DND-41 (cell line): ENCODE results near the gene NFE2L1.

Experiments
- ATAC-seq: fragments of 200-7000 bp; cut with Tn5 transposase; 3 replicates; pipeline ENCODE4 v1.9.1; 2021; ENCODE audit warnings: low read depth; ENCODE audit not compliant: insufficient read depth
- DNase-seq: peaks from one replicate; pipeline ENCODE4 v3.0.0-alpha.2; 2020
- H2AFZ ChIP-seq: 2 replicates; pipeline ENCODE4 v1.6.0; 2012; ENCODE audit warnings: low read depth, low read length
- H3K27ac ChIP-seq: 2 replicates; pipeline ENCODE4 v1.5.1; 2012; ENCODE audit warnings: low read length, inconsistent platforms
- H3K27me3 ChIP-seq: fragments of 200-600 bp; sonication (generic); 2 replicates; pipeline ENCODE4 v1.6.0; 2012; ENCODE audit warnings: low read length, mild to moderate bottlenecking, inconsistent platforms; ENCODE audit not compliant: insufficient read depth, poor library complexity
- H3K36me3 ChIP-seq: 2 replicates; pipeline ENCODE4 v1.5.1; 2012; ENCODE audit warnings: low read length, inconsistent platforms; ENCODE audit not compliant: insufficient read depth
- H3K4me1 ChIP-seq: 2 replicates; pipeline ENCODE4 v1.5.1; 2012; ENCODE audit warnings: mild to moderate bottlenecking, low read length; ENCODE audit not compliant: insufficient read depth
- H3K4me2 ChIP-seq: 2 replicates; pipeline ENCODE4 v1.6.0; 2012; ENCODE audit warnings: mild to moderate bottlenecking, moderate library complexity, low read length, inconsistent platforms; ENCODE audit not compliant: insufficient read depth
- H3K4me3 ChIP-seq, 2 experiments: fragments of 200-600 bp in 1 of 2; shearing (Covaris generic) in 1 of 2; 2 replicates each; pipeline ENCODE4 v1.5.1; 2012 to 2016; ENCODE audit warnings: inconsistent platforms in 2 of 2, low read length in 2 of 2, mild to moderate bottlenecking in 2 of 2, low read depth in 1 of 2, moderate library complexity in 1 of 2
- H3K79me2 ChIP-seq: 2 replicates; pipeline ENCODE4 v1.6.0; 2012; ENCODE audit warnings: low read length, inconsistent platforms; ENCODE audit not compliant: insufficient read depth
- H3K9ac ChIP-seq: 2 replicates; pipeline ENCODE4 v1.6.0; 2012; ENCODE audit warnings: low read depth, mild to moderate bottlenecking, inconsistent platforms, low read length, moderate library complexity
- H3K9me3 ChIP-seq: 2 replicates; pipeline ENCODE4 v1.5.1; 2012; ENCODE audit warnings: low read length, moderate library complexity, mild to moderate bottlenecking, inconsistent platforms; ENCODE audit not compliant: insufficient read depth, severe bottlenecking
- H4K20me1 ChIP-seq: 2 replicates; pipeline ENCODE4 v1.6.0; 2012; ENCODE audit warnings: low read length; ENCODE audit not compliant: insufficient read depth
- CTCF ChIP-seq: IDR thresholded peaks from 2 replicates; pipeline ENCODE4 v1.5.1; 2012; ENCODE audit warnings: borderline replicate concordance, low read length, moderate library complexity, mild to moderate bottlenecking; ENCODE audit not compliant: poor library complexity, severe bottlenecking; ENCODE audit errors: extremely low read depth
- EZH2 ChIP-seq: IDR thresholded peaks from 3 replicates; pipeline ENCODE4 v1.6.1; 2012; ENCODE audit warnings: borderline replicate concordance, low read depth, mild to moderate bottlenecking, moderate library complexity, low read length, inconsistent platforms; ENCODE audit not compliant: severe bottlenecking

Gene NFE2L1

GRCh38 chr17:48059125-48059668, 11.0 kb downstream of the NFE2L1 start:
- no peak for TF ChIP-seq CTCF
- TF ChIP-seq EZH2 = no peak
- H3K4me3 ChIP-seq = no peak overlapping the region
- DNase-seq (no peak), ATAC-seq (no peak)
- H3K27me3 ChIP-seq = no peaks in the 10 kb centered on the region
- peaks cover 81% of the 10 kb centered on the region for H4K20me1 ChIP-seq
- no peak overlapping the region for H3K4me2 ChIP-seq
- H3K36me3 ChIP-seq = peaks cover 94% of the 10 kb centered on the region
- H2AFZ ChIP-seq = no peak overlapping the region
- peaks cover 13% of the 10 kb centered on the region for H3K4me1 ChIP-seq
- H3K9me3 ChIP-seq = no peaks in the 10 kb centered on the region
- H3K27ac ChIP-seq = no peak overlapping the region
- no peak overlapping the region for H3K9ac ChIP-seq
- peaks cover 51% of the 10 kb centered on the region for H3K79me2 ChIP-seq

GRCh38 chr17:48060249-48060648, 12.1 kb downstream of the NFE2L1 start:
- H3K4me3 ChIP-seq = no peak overlapping the region
- no peak overlapping the region for H3K4me2 ChIP-seq
- no peaks in the 10 kb centered on the region for H3K9me3 ChIP-seq
- H3K9ac ChIP-seq = no peak overlapping the region
- H3K36me3 ChIP-seq = peaks cover 94% of the 10 kb centered on the region
- peaks cover 4% of the 10 kb centered on the region; the same call in 1 of the 2 replicates for H3K4me1 ChIP-seq
- no peaks in the 10 kb centered on the region for H3K27me3 ChIP-seq
- peaks cover 41% of the 10 kb centered on the region for H3K79me2 ChIP-seq
- H4K20me1 ChIP-seq = peaks cover 77% of the 10 kb centered on the region
- DNase-seq (no peak), ATAC-seq (no peak)
- TF ChIP-seq CTCF = no peak
- TF ChIP-seq EZH2 = no peak
- no peak overlapping the region for H2AFZ ChIP-seq
- no peak overlapping the region for H3K27ac ChIP-seq

- Histone ChIP-seq H3K9ac (no peak overlapping the region), H3K4me1 (no peaks in the 10 kb centered on the region), H3K36me3 (peaks cover 92% of the 10 kb centered on the region), H3K27ac (no peak overlapping the region), H3K79me2 (peaks cover 28% of the 10 kb centered on the region), H3K27me3 (no peaks in the 10 kb centered on the region), H4K20me1 (peaks cover 67% of the 10 kb centered on the region), H2AFZ (no peak overlapping the region), H3K4me3 (no peak overlapping the region), H3K4me2 (no peak overlapping the region), H3K9me3 (no peaks in the 10 kb centered on the region)
- TF ChIP-seq CTCF (no peak), EZH2 (no peak)
- DNase-seq = no peak
- ATAC-seq = no peak
Observed at GRCh38 chr17:48062273-48062672, 14.1 kb downstream of the NFE2L1 start.

- peaks cover 12% of the 10 kb centered on the region for H3K79me2 ChIP-seq
- no peak overlapping the region for H2AFZ ChIP-seq
- no peaks in the 10 kb centered on the region for H3K4me1 ChIP-seq
- peaks cover 86% of the 10 kb centered on the region for H3K36me3 ChIP-seq
- no peak overlapping the region for H3K4me3 ChIP-seq
- H4K20me1 ChIP-seq = peaks cover 47% of the 10 kb centered on the region
- H3K27ac ChIP-seq = no peak overlapping the region
- no peak for TF ChIP-seq EZH2
- no peak for TF ChIP-seq CTCF
- ATAC-seq = no peak
- H3K4me2 ChIP-seq = no peak overlapping the region
- no peak for DNase-seq
- H3K27me3 ChIP-seq = no peaks in the 10 kb centered on the region
- no peak overlapping the region for H3K9ac ChIP-seq
- no peaks in the 10 kb centered on the region for H3K9me3 ChIP-seq
Observed at GRCh38 chr17:48064638-48065037, 16.5 kb downstream of the NFE2L1 start.
